CD4-positive, alpha-beta T cell (primary cell): ENCODE results near the gene SLC2A6. TPM values are rescaled to one million over a fixed set of nuclear protein-coding genes. Genes with fewer than 3 reads are reported as not detected.
"Not testable (repeated sequence)": the region's sequence is repeated elsewhere in the genome, so short reads cannot be mapped to it uniquely, and the experiment has no call there.

ENCODE experiments used
- ATAC-seq: fragments of 200-7000 bp; cut with Tn5 transposase; one replicate; pipeline ENCODE4 v1.10.0; 2022; ENCODE audit warnings: mild to moderate bottlenecking; ENCODE audit not compliant: poor library complexity
- CTCF ChIA-PET: fragments of 350-600 bp; sonication (Branson Sonifier 250); formaldehyde crosslinking; loops from one replicate; lab custom pipeline; 2021; ENCODE audit warnings: antibody characterized with exemption, inconsistent platforms; lab: Charles Lee
- POLR2A ChIA-PET: fragments of 350-600 bp; sonication (Branson Sonifier 250); formaldehyde crosslinking; loops from one replicate; lab custom pipeline; 2021; ENCODE audit warnings: antibody characterized with exemption, inconsistent platforms; lab: Charles Lee
- DNase-seq, 14 experiments: peaks; one replicate each; pipeline ENCODE4 v3.0.0-alpha.2; 2013 to 2020; ENCODE audit warnings: mixed read lengths in 2 of 14
- H3K27ac ChIP-seq, 2 donors: one replicate each; pipeline versions ENCODE4 v1.5.1 to v1.7.0; 2013; ENCODE audit warnings: low read length in 2 of 2, low read depth in 1 of 2, mild to moderate bottlenecking in 1 of 2
- H3K27me3 ChIP-seq, 2 experiments: 1 replicate in 1 of 2; 2 replicates in 1 of 2; pipeline versions ENCODE4 v1.6.1 to v1.7.0; 2013; ENCODE audit warnings: low read length in 2 of 2, control low read depth in 1 of 2, mild to moderate bottlenecking in 1 of 2, moderate library complexity in 1 of 2; ENCODE audit not compliant: insufficient read depth in 2 of 2, control insufficient read depth in 1 of 2
- H3K36me3 ChIP-seq: one replicate; pipeline ENCODE4 v1.6.1; 2013; ENCODE audit warnings: low read length, control low read depth; ENCODE audit not compliant: insufficient read depth
- H3K4me1 ChIP-seq: one replicate; pipeline ENCODE4 v1.6.1; 2013; ENCODE audit warnings: low read length, control low read depth; ENCODE audit not compliant: insufficient read depth
- H3K4me3 ChIP-seq: one replicate; pipeline ENCODE4 v1.5.1; 2013; ENCODE audit warnings: mild to moderate bottlenecking, low read length, moderate library complexity
- H3K9me3 ChIP-seq, 2 experiments: 1 replicate in 1 of 2; 2 replicates in 1 of 2; pipeline versions ENCODE4 v1.6.1 to v1.7.0; 2013; ENCODE audit warnings: low read length in 2 of 2, mild to moderate bottlenecking in 2 of 2, control low read depth in 1 of 2, moderate library complexity in 1 of 2; ENCODE audit not compliant: control insufficient read depth in 1 of 2, insufficient read depth in 1 of 2
- H3K27ac Mint-ChIP-seq: one replicate; pipeline ENCODE4 v1.8.0; 2020; ENCODE audit warnings: mixed read lengths
- H3K27me3 Mint-ChIP-seq: one replicate; pipeline ENCODE4 v1.8.0; 2021; ENCODE audit warnings: mixed read lengths
- H3K36me3 Mint-ChIP-seq: one replicate; pipeline ENCODE4 v1.8.0; 2021; ENCODE audit warnings: low read depth, mixed read lengths
- H3K4me1 Mint-ChIP-seq: one replicate; pipeline ENCODE4 v1.8.0; 2021; ENCODE audit warnings: low read depth, mixed read lengths
- H3K4me3 Mint-ChIP-seq: one replicate; pipeline ENCODE4 v1.8.0; 2020; ENCODE audit warnings: mild to moderate bottlenecking, mixed read lengths
- H3K9me3 Mint-ChIP-seq: one replicate; pipeline ENCODE4 v1.8.0; 2020; ENCODE audit warnings: mixed read lengths
- intact Hi-C, 2 experiments: fragments of 100-400 bp; cut with DNase I in 1 of 2; cut with micrococcal nuclease in 1 of 2; formaldehyde crosslinking; loops; one replicate each; pipeline versions ENCODE4 v1.15.1 to v1.9.0; 2023 to 2025; cut with DNase I, micrococcal nuclease
- total RNA-seq, 174 experiments: library from RNA in 2 of 174; stranded (reverse) in 2 of 174; gene quantifications; one replicate each; pipeline ENCODE4 v1.2.3 and lab custom pipeline; 2021 to 2026
- TF ChIP-seq, protein P1 (sequence below): fragments of 200-600 bp; IDR thresholded peaks from one replicate; pipeline ENCODE4 v1.8.0; 2022; ENCODE audit warnings: antibody characterized with exemption, mild to moderate bottlenecking

Gene SLC2A6
- total RNA-seq, 2 experiments from 2014 or later: 1.8 to 3.2 TPM

DNA sequence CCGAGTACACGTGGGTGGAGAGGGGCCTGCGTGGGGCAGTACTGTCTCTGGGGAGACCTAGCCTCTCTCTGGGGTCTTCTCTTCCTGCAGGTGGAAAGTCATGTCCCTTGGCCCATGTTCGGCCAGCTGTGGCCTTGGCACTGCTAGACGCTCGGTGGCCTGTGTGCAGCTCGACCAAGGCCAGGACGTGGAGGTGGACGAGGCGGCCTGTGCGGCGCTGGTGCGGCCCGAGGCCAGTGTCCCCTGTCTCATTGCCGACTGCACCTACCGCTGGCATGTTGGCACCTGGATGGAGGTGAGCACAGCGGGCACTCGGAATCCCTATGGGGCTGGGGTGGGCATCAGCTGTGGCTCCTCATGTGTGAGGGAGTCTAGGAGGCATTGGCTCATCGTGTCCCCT lies 24.6 kb downstream of the SLC2A6 start:
- DNase-seq (no peak), ATAC-seq (no peak)
- TF ChIP-seq, protein P1, sequence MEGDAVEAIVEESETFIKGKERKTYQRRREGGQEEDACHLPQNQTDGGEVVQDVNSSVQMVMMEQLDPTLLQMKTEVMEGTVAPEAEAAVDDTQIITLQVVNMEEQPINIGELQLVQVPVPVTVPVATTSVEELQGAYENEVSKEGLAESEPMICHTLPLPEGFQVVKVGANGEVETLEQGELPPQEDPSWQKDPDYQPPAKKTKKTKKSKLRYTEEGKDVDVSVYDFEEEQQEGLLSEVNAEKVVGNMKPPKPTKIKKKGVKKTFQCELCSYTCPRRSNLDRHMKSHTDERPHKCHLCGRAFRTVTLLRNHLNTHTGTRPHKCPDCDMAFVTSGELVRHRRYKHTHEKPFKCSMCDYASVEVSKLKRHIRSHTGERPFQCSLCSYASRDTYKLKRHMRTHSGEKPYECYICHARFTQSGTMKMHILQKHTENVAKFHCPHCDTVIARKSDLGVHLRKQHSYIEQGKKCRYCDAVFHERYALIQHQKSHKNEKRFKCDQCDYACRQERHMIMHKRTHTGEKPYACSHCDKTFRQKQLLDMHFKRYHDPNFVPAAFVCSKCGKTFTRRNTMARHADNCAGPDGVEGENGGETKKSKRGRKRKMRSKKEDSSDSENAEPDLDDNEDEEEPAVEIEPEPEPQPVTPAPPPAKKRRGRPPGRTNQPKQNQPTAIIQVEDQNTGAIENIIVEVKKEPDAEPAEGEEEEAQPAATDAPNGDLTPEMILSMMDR: no peak
- ChIA-PET CTCF (no interaction called here), POLR2A (no interaction called here)
- H3K27me3 Mint-ChIP-seq: no peaks in the 10 kb centered on the region
- no peak overlapping the region for H3K4me3 Mint-ChIP-seq
- Histone ChIP-seq H3K27ac (no peak overlapping the region), H3K4me3 (no peak overlapping the region), H3K36me3 (no peaks in the 10 kb centered on the region), H3K9me3 (peaks cover 0 to 3% of the 10 kb centered on the region in 2 experiments), H3K4me1 (peaks cover 9% of the 10 kb centered on the region), H3K27me3 (peaks cover 0 to 2% of the 10 kb centered on the region in 2 experiments)
- H3K4me1 Mint-ChIP-seq: peaks cover 3% of the 10 kb centered on the region
- no peak overlapping the region for H3K27ac Mint-ChIP-seq
- intact Hi-C loops: no loop called here
- H3K9me3 Mint-ChIP-seq: no peaks in the 10 kb centered on the region
- no peaks in the 10 kb centered on the region for H3K36me3 Mint-ChIP-seq

- no peaks in the 10 kb centered on the region for H3K9me3 Mint-ChIP-seq
- CTCF ChIA-PET: no interaction called here
These were observed 25.2 kb downstream of the SLC2A6 start for GRCh38 chr9:133453651-133454050.

DNA sequence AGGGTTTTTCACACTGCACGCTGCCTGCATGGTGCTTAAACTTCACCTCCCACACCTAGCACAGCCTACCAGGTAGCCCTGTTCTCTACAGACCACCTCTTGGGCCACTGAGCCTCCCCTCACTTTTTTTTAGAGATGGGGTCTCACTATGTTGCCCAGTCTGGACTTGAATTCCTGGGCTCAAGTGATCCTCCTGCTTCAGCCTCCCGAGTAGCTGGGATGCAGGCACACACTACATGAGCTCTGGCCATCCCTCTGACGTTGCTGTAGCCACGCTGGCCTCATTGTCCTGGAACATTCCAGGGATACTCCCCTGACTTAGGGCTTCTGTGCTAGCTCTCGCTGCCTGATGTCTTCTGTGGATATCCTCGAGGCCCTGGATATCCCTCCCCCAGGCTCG lies 26.3 kb downstream of the SLC2A6 start:
- Histone ChIP-seq H3K9me3 (peaks cover 0 to 3% of the 10 kb centered on the region in 2 experiments), H3K4me3 (no peak overlapping the region), H3K4me1 (no peaks in the 10 kb centered on the region), H3K36me3 (no peaks in the 10 kb centered on the region), H3K27ac (no peak overlapping the region), H3K27me3 (peaks cover 0 to 2% of the 10 kb centered on the region in 2 experiments)
- TF ChIP-seq, protein P1: no peak
- Mint-ChIP-seq H3K4me3 (no peak overlapping the region), H3K36me3 (no peaks in the 10 kb centered on the region), H3K27me3 (no peaks in the 10 kb centered on the region), H3K9me3 (no peaks in the 10 kb centered on the region), H3K27ac (no peak overlapping the region), H3K4me1 (no peaks in the 10 kb centered on the region)
- DNase-seq (no peak), ATAC-seq (no peak)
- intact Hi-C loops: no loop called here
- ChIA-PET POLR2A (no interaction called here), CTCF (no interaction called here)

More at GRCh38 chr9:133453651-133454050, 25.2 kb downstream of the SLC2A6 start:
- no peak overlapping the region for H3K4me3 Mint-ChIP-seq
- peaks cover 0 to 3% of the 10 kb centered on the region in 2 experiments for H3K9me3 ChIP-seq
- H3K4me1 Mint-ChIP-seq: no peaks in the 10 kb centered on the region
- TF ChIP-seq, protein P1: no peak
- H3K4me3 ChIP-seq: no peak overlapping the region
- H3K27me3 Mint-ChIP-seq: no peaks in the 10 kb centered on the region
- no peak overlapping the region for H3K27ac ChIP-seq
- POLR2A ChIA-PET: no interaction called here
- no peak overlapping the region for H3K27ac Mint-ChIP-seq
- H3K27me3 ChIP-seq: peaks cover 0 to 2% of the 10 kb centered on the region in 2 experiments
- no peaks in the 10 kb centered on the region for H3K36me3 Mint-ChIP-seq
- H3K36me3 ChIP-seq: no peaks in the 10 kb centered on the region
- peaks cover 2% of the 10 kb centered on the region for H3K4me1 ChIP-seq
- no peak for DNase-seq
- ATAC-seq: no peak
- intact Hi-C loops: no loop called here

GRCh38 chr9:133451865-133452264 lies 27.0 kb downstream of the SLC2A6 start:
- not testable (repeated sequence) for H3K4me3 Mint-ChIP-seq

More at GRCh38 chr9:133451865-133452264, 27.0 kb downstream of the SLC2A6 start:
- H3K27me3 Mint-ChIP-seq, H3K4me1 Mint-ChIP-seq, CTCF ChIA-PET, H3K9me3 ChIP-seq, H3K27ac Mint-ChIP-seq, H3K27ac ChIP-seq, ATAC-seq, H3K4me3 ChIP-seq, H3K4me1 ChIP-seq, DNase-seq, H3K9me3 Mint-ChIP-seq, H3K36me3 ChIP-seq, intact Hi-C loops, POLR2A ChIA-PET, H3K36me3 Mint-ChIP-seq, H3K27me3 ChIP-seq: not testable (repeated sequence)
